SK-MEL-5 (cell line): ENCODE measurements around the gene HOXB3. TPM values are rescaled to one million over a fixed set of nuclear protein-coding genes. Genes with fewer than 3 reads are reported as not detected.

Experiments used
- DNase-seq: peaks from one replicate; pipeline ENCODE4 v3.0.0-alpha.2; 2016; ENCODE audit warnings: low read depth, low spot score
- in situ Hi-C: cut with HindIII; loops from 2 replicates; pipeline ENCODE4 v1.10.0; 2016; ENCODE audit warnings: low sequenced_read_pairs, high pct_unique_total_duplicates, low pct_unique_long_range_greater_than_20kb
- total RNA-seq: library from RNA; depleted of rRNA; stranded (reverse); fragments of >200 nt; shearing (Covaris generic); gene quantifications from 2 replicates; pipeline ENCODE4 v1.2.3, GENCODE V29; 2014

The HOXB3 gene
- total RNA-seq, 1 experiment from 2014 or later: 1.1 TPM

GRCh38 chr17:48547808-48548522 lies 42.1 kb downstream of the HOXB3 start:
- no peak for DNase-seq
- in situ Hi-C loops: no loop called here

GRCh38 chr17:48546924-48547807 lies 42.9 kb downstream of the HOXB3 start:
- in situ Hi-C loops: no loop called here
- no peak for DNase-seq

- no peak for DNase-seq
- in situ Hi-C loops: no loop called here
Observed at GRCh38 chr17:48546137-48546923, 43.7 kb downstream of the HOXB3 start.

GRCh38 chr17:48545539-48545938 lies 44.5 kb downstream of the HOXB3 start:
- DNase-seq: no peak
- in situ Hi-C loops: no loop called here

- in situ Hi-C loops: no loop called here
Observed at GRCh38 chr17:48545022-48545375, 45.0 kb downstream of the HOXB3 start, which contains the start of gene HOXB2. Gene HOXB2, minus strand, starts transcription at chr17:48545109. Its CDS starts 198 bp downstream, at chr17:48544911.

GRCh38 chr17:48544349-48545021 lies 45.6 kb downstream of the HOXB3 start:
- in situ Hi-C loops: no loop called here

More at GRCh38 chr17:48545022-48545375, 45.0 kb downstream of the HOXB3 start, which contains the start of gene HOXB2:
- no peak for DNase-seq

GRCh38 chr17:48543854-48544348 lies 46.1 kb downstream of the HOXB3 start:
- DNase-seq: no peak
- in situ Hi-C loops: no loop called here

More at GRCh38 chr17:48544349-48545021, 45.6 kb downstream of the HOXB3 start:
- DNase-seq: no peak

GRCh38 chr17:48543107-48543853 lies 46.8 kb downstream of the HOXB3 start:
- in situ Hi-C loops: no loop called here
- DNase-seq: no peak

- DNase-seq: no peak
- in situ Hi-C loops: no loop called here
Observed at GRCh38 chr17:48542698-48543106, 47.3 kb downstream of the HOXB3 start.

- in situ Hi-C loops: no loop called here
- DNase-seq: no peak
Observed at GRCh38 chr17:48542114-48542656, 47.9 kb downstream of the HOXB3 start.

- no peak for DNase-seq
- in situ Hi-C loops: no loop called here
Observed at GRCh38 chr17:48541577-48542113, 48.4 kb downstream of the HOXB3 start.

GRCh38 chr17:48541036-48541576 lies 48.9 kb downstream of the HOXB3 start:
- in situ Hi-C loops: no loop called here
- no peak for DNase-seq

GRCh38 chr17:48540213-48540612 lies 49.8 kb downstream of the HOXB3 start:
- in situ Hi-C loops: no loop called here
- DNase-seq: no peak

- in situ Hi-C loops: no loop called here
- DNase-seq: no peak
Observed at GRCh38 chr17:48539177-48539576, 50.9 kb downstream of the HOXB3 start.

GRCh38 chr17:48537316-48537715 lies 52.7 kb downstream of the HOXB3 start:
- in situ Hi-C loops: no loop called here

More at GRCh38 chr17:48537316-48537715, 52.7 kb downstream of the HOXB3 start:
- DNase-seq: no peak
